Stimulated activated CD8-positive, alpha-beta memory T cell treated with anti-CD3 and anti-CD28 coated beads, Interleukin-12 subunit alpha, Interleukin-12 subunit beta, amount 100 ng/mL, for 4 hours (primary cell): Measurements from ENCODE around the gene ZBTB17.
A peak's percentile ranks its signal among the peaks of the same experiment; 100 is the strongest.
"Not testable (repeated sequence)": the region's sequence is repeated elsewhere in the genome, so short reads cannot be mapped to it uniquely, and the experiment has no call there.

Experiments
- DNase-seq: peaks from one replicate; pipeline ENCODE4 v3.0.0-alpha.2; 2020; ENCODE audit warnings: low read depth

ZBTB17 gene

DNA sequence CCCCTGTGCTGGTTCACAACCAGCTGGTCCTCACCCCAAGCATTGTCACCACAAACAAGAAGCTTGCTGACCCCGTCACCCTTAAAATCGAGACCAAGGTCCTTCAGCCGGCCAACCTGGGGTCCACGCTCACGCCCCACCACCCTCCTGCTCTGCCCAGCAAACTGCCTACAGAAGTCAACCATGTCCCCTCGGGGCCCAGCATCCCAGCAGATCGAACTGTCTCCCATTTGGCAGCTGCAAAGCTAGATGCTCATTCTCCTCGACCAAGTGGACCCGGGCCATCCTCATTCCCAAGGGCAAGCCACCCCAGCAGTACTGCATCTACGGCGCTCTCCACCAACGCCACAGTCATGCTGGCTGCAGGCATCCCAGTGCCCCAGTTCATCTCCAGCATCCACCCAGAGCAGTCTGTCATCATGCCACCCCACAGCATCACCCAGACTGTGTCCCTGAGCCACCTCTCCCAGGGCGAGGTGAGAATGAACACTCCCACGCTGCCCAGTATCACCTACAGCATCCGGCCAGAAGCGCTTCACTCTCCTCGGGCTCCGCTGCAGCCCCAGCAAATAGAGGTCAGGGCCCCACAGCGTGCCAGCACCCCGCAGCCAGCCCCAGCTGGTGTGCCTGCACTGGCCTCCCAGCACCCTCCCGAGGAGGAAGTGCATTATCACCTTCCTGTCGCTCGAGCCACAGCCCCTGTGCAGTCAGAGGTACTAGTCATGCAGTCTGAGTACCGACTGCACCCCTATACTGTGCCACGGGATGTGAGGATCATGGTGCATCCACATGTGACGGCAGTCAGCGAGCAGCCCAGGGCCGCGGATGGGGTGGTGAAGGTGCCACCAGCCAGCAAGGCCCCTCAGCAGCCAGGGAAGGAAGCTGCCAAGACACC lies 40.6 kb downstream of the ZBTB17 start:
- no peak for DNase-seq

- no peak for DNase-seq
Observed at GRCh38 chr1:15934211-15935055, 41.5 kb downstream of the ZBTB17 start.

- no peak for DNase-seq
Observed at GRCh38 chr1:15933684-15934083, 42.2 kb downstream of the ZBTB17 start.

DNA sequence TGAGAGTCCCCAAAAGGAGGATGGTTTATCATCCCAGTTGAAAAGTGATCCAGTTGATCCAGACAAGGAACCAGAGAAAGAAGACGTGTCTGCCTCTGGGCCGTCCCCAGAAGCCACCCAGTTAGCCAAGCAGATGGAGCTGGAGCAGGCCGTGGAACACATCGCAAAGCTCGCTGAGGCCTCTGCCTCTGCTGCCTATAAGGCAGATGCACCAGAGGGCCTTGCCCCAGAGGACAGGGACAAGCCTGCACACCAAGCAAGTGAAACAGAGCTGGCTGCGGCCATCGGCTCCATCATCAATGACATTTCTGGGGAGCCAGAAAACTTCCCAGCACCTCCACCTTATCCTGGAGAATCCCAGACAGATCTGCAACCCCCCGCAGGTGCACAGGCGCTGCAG lies 43.3 kb downstream of the ZBTB17 start:
- DNase-seq = no peak

GRCh38 chr1:15931884-15932283 lies 44.0 kb downstream of the ZBTB17 start:
- no peak for DNase-seq

GRCh38 chr1:15931401-15931800 lies 44.5 kb downstream of the ZBTB17 start:
- DNase-seq = no peak

DNA sequence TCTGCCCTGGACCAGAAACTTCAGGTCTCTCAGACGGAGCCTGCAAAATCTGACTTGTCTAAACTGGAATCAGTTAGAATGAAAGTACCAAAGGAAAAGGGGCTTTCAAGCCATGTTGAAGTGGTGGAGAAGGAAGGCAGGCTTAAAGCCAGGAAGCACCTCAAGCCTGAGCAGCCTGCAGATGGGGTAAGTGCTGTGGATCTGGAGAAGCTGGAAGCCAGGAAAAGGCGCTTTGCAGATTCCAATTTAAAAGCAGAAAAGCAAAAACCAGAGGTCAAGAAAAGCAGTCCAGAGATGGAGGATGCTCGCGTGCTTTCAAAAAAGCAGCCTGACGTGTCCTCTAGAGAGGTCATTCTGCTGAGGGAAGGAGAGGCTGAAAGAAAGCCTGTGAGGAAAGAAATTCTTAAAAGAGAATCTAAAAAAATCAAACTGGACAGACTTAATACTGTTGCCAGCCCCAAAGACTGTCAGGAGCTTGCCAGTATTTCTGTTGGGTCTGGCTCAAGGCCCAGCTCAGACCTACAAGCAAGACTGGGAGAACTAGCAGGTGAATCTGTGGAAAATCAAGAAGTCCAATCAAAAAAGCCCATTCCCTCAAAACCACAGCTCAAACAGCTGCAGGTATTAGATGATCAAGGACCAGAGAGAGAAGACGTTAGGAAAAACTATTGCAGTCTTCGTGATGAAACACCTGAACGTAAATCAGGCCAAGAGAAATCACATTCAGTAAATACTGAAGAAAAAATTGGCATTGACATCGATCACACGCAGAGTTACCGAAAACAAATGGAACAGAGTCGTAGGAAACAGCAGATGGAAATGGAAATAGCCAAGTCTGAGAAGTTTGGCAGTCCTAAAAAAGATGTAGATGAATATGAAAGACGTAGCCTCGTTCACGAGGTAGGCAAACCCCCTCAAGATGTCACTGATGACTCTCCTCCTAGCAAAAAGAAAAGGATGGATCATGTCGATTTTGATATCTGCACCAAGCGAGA lies 46.6 kb downstream of the ZBTB17 start:
- no peak for DNase-seq

GRCh38 chr1:15926448-15926847 lies 49.5 kb downstream of the ZBTB17 start:
- DNase-seq = not testable (repeated sequence)

GRCh38 chr1:15923241-15923640 lies 52.7 kb downstream of the ZBTB17 start:
- DNase-seq = no peak

- DNase-seq = peak; percentile 42
Observed at GRCh38 chr1:15918962-15919715, 56.8 kb downstream of the ZBTB17 start.

DNA sequence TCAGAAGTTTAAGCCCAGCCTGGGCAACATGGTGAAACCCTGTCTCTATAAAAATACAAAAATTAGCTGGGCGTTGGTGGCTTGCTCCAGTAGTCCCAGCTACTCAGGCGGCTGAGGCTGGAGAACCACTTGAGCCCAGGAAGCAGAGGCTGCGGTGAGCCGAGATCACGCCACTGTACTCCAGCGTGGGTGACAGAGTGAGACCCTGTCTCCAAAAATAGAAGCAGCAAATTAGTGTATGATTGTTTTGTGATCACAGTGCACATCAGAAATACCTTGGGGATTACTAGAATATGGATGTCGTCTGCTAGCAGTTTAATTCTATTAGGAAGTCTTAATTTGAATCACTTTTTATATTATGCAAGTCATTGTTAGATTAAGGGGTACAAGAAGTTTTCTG lies 59.0 kb downstream of the ZBTB17 start:
- DNase-seq = no peak

- no peak for DNase-seq
Observed at GRCh38 chr1:15916417-15916816, 59.5 kb downstream of the ZBTB17 start.

GRCh38 chr1:15915991-15916390 lies 59.9 kb downstream of the ZBTB17 start:
- no peak for DNase-seq

DNA sequence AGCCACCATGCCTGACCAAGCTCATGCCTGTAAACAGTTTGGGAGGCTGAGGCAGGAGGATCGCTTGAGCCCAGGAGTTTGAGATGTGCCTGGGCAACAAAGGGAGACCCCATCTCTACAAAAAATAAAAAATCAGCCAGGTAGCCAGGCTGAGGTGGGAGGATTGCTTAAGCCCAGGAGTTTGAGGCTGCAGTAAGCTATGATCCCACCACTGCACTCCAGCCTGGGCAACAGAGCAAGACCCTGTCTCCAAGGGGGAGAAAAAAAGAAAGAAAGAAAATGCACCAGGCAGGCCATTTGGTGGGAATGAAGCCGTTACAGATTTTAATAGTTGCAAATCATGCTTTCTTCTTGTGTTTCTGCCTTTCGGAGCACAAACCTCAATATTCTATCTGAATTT lies 62.3 kb downstream of the ZBTB17 start:
- not testable (repeated sequence) for DNase-seq

GRCh38 chr1:15911927-15912326 lies 64.0 kb downstream of the ZBTB17 start:
- DNase-seq = no peak

GRCh38 chr1:15911141-15911540 lies 64.8 kb downstream of the ZBTB17 start:
- no peak for DNase-seq

DNA sequence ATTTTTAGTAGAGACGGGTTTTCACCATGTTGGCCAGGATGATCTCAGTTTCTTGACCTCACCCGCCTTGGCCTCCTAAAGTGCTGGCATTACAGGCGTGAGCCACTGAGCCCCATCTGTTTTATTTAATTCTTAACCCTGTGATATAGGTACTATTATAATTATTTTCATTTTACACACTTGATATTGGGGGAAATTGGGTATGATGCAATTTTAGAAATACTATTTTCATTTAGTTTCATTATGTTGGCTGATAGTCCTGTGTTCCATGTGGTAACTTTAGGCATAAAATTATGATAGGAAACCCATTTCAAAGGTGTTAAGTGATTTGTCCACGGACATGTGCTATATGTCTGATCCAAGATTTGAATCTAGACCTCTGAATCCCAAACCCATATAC lies 67.3 kb downstream of the ZBTB17 start:
- DNase-seq = no peak

- DNase-seq = no peak
Observed at GRCh38 chr1:15902882-15903281, 73.0 kb downstream of the ZBTB17 start.

DNA sequence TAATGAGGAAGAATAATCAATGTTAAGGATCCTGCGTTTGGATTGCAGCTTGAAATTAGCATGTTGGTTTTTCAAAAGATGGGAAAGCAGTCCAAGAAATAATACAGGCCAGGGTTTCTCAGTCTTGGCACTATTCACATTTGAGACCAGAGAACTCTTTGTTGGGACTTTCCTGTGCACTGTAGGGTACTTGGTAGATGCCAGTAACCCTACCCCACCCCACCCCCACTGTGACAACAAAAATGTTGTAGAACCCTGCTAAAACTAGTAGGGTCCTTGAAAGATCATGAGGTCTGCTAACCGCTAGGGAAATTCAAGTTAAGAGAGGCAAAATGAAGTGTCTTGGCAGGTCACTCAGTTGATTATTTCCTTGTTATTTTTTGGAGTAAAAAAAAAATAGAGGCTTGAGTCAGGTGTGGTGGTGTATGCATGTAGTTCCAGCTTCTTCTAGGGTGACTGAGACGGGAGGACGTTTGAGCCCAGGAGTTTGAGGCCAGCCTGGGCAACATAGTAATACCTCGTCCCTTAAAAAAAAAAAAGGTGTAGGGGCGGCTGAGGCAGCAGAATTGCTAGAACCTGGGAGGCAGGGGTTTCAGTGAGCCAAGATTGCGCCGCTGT lies 75.1 kb downstream of the ZBTB17 start:
- no peak for DNase-seq

DNA sequence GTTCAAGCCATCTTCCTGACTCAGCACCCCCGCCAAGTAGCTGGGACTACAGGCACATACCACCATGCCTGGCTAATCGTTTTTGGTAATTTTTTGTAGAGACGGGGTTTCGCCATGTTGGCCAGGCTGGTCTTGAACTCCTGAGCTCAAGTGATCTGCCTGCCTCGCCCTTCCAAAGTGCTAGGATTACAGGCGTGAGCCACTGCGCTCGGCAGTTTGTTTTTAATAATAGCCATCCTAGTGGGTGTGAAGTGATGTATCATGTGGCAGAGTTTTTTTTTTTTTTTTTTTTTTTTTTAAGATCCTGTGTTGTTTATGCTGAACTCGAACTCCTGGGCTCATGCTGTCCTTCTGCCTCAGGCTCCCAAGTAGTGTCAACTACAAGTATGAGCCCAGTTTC lies 76.6 kb downstream of the ZBTB17 start:
- DNase-seq = no peak
